Astrocyte (in vitro differentiated cells and primary cell): ENCODE results near the gene EIF4G3.

Experiments used
- CTCF ChIP-seq: IDR thresholded peaks from 2 replicates; pipeline ENCODE4 v1.5.1; 2011; ENCODE audit warnings: low read depth, mild to moderate bottlenecking, inconsistent platforms, low read length, moderate library complexity; ENCODE audit not compliant: insufficient read depth
- EZH2 ChIP-seq: IDR thresholded peaks from 2 replicates; pipeline ENCODE4 v1.6.1; 2012; ENCODE audit warnings: mild to moderate bottlenecking, low read length, inconsistent platforms; ENCODE audit not compliant: insufficient read depth

DNA sequence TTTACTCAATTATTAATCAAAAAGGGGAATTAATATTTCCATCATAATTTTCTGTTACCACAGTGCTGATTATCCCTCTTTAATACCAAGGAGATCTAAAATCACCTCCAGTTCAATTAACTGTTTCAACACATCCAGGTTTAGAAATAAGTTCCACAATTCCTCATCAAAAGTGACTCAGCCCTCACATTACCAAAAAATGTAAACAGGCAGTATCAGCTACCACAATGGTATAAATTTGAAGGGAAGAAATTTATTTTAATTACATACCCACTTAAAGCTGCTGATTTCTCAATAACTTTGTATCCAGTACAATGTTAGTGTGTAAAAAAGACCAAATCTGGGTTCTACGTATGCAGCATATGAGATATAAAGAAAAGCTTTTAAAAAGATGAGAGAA, 51.9 kb downstream of the EIF4G3 start:
- TF ChIP-seq CTCF, result no peak
- TF ChIP-seq EZH2, result no peak
